Sciatic nerve (tissue), 2 donors: ENCODE measurements around the gene KCNIP3. TPM values are rescaled to one million over a fixed set of nuclear protein-coding genes. Genes with fewer than 3 reads are reported as not detected.

Experiments
- ATAC-seq: fragments of 200-7000 bp; cut with Tn5 transposase; one replicate; pipeline ENCODE4 v1.9.1; 2020; ENCODE audit warnings: mild to moderate bottlenecking, moderate library complexity
- DNase-seq: peaks from one replicate; pipeline ENCODE4 v3.0.0-alpha.2; 2020; ENCODE audit warnings: low spot score
- intact Hi-C: fragments of 100-400 bp; cut with DNase I; formaldehyde crosslinking; loops from one replicate; pipeline ENCODE4 v1.14.2; 2022
- total RNA-seq: library from RNA; stranded (reverse); fragmentation: NEBNext Ultra II Directional; extraction: Animal tissue kit (Norgen Biotek cat#: 25700); gene quantifications from one replicate; pipeline ENCODE4 v1.2.1, GENCODE V29; 2021
- donor health status: DM: no; HTN: no; CAD: no.
- donor health status: DM: no; HTN: no; CAD: no.

KCNIP3 gene
- total RNA-seq, 1 donor from 2014 or later = 13.9 TPM

GRCh38 chr2:95289253-95289652 lies 7.9 kb upstream of the KCNIP3 start:
- no peak for DNase-seq
- intact Hi-C loops = no loop called here
- ATAC-seq = no peak

GRCh38 chr2:95291222-95291621 lies 5.9 kb upstream of the KCNIP3 start:
- ATAC-seq (no peak), DNase-seq (no peak)
- intact Hi-C loops = no loop called here

GRCh38 chr2:95292623-95293260 lies 4.4 kb upstream of the KCNIP3 start:
- ATAC-seq = no peak
- intact Hi-C loops = no loop called here
- DNase-seq = no peak

- intact Hi-C loops = no loop called here
- no peak for ATAC-seq
- DNase-seq = no peak
These were observed 2.4 kb upstream of the KCNIP3 start for GRCh38 chr2:95294579-95295250.

GRCh38 chr2:95295376-95295775 lies 1.8 kb upstream of the KCNIP3 start:
- ATAC-seq (no peak), DNase-seq (no peak)
- intact Hi-C loops = no loop called here

- intact Hi-C loops = no loop called here
- ATAC-seq = no peak
These were observed 1.1 kb upstream of the KCNIP3 start for GRCh38 chr2:95296011-95296410.

GRCh38 chr2:95297639-95298395 lies 670 bp downstream of the KCNIP3 start:
- no peak for DNase-seq
- intact Hi-C loops = no loop called here
- ATAC-seq = no peak

More at GRCh38 chr2:95296011-95296410, 1.1 kb upstream of the KCNIP3 start:
- DNase-seq = no peak

GRCh38 chr2:95298486-95299111 lies 1.5 kb downstream of the KCNIP3 start:
- ATAC-seq (no peak), DNase-seq (no peak)
- intact Hi-C loops = no loop called here

GRCh38 chr2:95299961-95300360 lies 2.8 kb downstream of the KCNIP3 start:
- DNase-seq (no peak), ATAC-seq (no peak)
- intact Hi-C loops = no loop called here

GRCh38 chr2:95300450-95300849 lies 3.3 kb downstream of the KCNIP3 start:
- ATAC-seq (no peak), DNase-seq (no peak)
- intact Hi-C loops = no loop called here

GRCh38 chr2:95301186-95301585 lies 4.0 kb downstream of the KCNIP3 start:
- intact Hi-C loops = no loop called here
- ATAC-seq = no peak
- DNase-seq = no peak

GRCh38 chr2:95301876-95302641 lies 4.9 kb downstream of the KCNIP3 start:
- intact Hi-C loops = no loop called here
- no peak for DNase-seq
- ATAC-seq = no peak

GRCh38 chr2:95303191-95303919 lies 6.2 kb downstream of the KCNIP3 start:
- intact Hi-C loops = no loop called here
- ATAC-seq (no peak), DNase-seq (no peak)

- ATAC-seq = no peak
- DNase-seq = no peak
- intact Hi-C loops = no loop called here
These were observed 8.4 kb downstream of the KCNIP3 start for GRCh38 chr2:95305380-95306061.

- ATAC-seq (no peak), DNase-seq (no peak)
- intact Hi-C loops = no loop called here
These were observed 9.3 kb downstream of the KCNIP3 start for GRCh38 chr2:95306336-95306895.

- DNase-seq = no peak
- intact Hi-C loops = no loop called here
- ATAC-seq = no peak
These were observed 9.9 kb downstream of the KCNIP3 start for GRCh38 chr2:95307036-95307435.

- intact Hi-C loops = no loop called here
- no peak for ATAC-seq
- no peak for DNase-seq
These were observed 10.7 kb downstream of the KCNIP3 start for GRCh38 chr2:95307878-95308277.
